Panc1 (cell line): ENCODE results near the gene RDX. TPM values are rescaled to one million over a fixed set of nuclear protein-coding genes. Genes with fewer than 3 reads are reported as not detected.

Experiments
- ATAC-seq: fragments of 200-7000 bp; cut with Tn5 transposase; 2 replicates; pipeline ENCODE4 v1.9.1; 2020; ENCODE audit warnings: mild to moderate bottlenecking, moderate library complexity
- BruUV-seq: library from RNA; stranded (reverse); fragments of 400-500 nt; replicated peaks from 2 replicates; lab custom pipeline; 2021; lab: Mats Ljungman, UMichigan
- CTCF ChIA-PET: fragments of 300-600 bp; sonication (Branson Sonifier 250); formaldehyde crosslinking; loops from one replicate; lab custom pipeline; 2022; ENCODE audit warnings: antibody characterized with exemption; lab: Charles Lee
- POLR2A ChIA-PET: fragments of 300-600 bp; sonication (Branson Sonifier 250); formaldehyde crosslinking; loops from one replicate; lab custom pipeline; 2022; ENCODE audit warnings: antibody characterized with exemption; lab: Charles Lee
- DNase-seq: peaks from one replicate; pipeline ENCODE4 v3.0.0-alpha.2; 2010; ENCODE audit warnings: low read depth, low spot score
- H3K27ac ChIP-seq: 2 replicates; pipeline ENCODE4 v1.5.1; 2011; ENCODE audit warnings: mild to moderate bottlenecking, low read length, inconsistent platforms
- H3K27me3 ChIP-seq: fragments of 200-500 bp; sonication (Bioruptor generic); 2 replicates; pipeline ENCODE4 v1.6.0; 2014; ENCODE audit warnings: low read length, inconsistent platforms; ENCODE audit not compliant: control insufficient read depth, insufficient read depth
- H3K36me3 ChIP-seq: fragments of 200-500 bp; sonication (Bioruptor generic); 2 replicates; pipeline ENCODE4 v1.5.1; 2014; ENCODE audit warnings: inconsistent platforms, mild to moderate bottlenecking, low read length, moderate library complexity; ENCODE audit not compliant: control insufficient read depth, insufficient read depth
- H3K4me1 ChIP-seq: 2 replicates; pipeline ENCODE4 v1.5.1; 2011; ENCODE audit warnings: inconsistent platforms, mild to moderate bottlenecking, low read length, moderate library complexity; ENCODE audit not compliant: control insufficient read depth, insufficient read depth
- H3K4me3 ChIP-seq, 2 experiments: 2 replicates each; pipeline ENCODE4 v1.5.1; 2011 to 2012; ENCODE audit warnings: low read depth in 2 of 2, low read length in 2 of 2, mild to moderate bottlenecking in 2 of 2, inconsistent platforms in 1 of 2, moderate library complexity in 1 of 2
- H3K9me3 ChIP-seq: fragments of 200-500 bp; sonication (Bioruptor generic); 2 replicates; pipeline ENCODE4 v1.5.1; 2014; ENCODE audit warnings: low read depth, mild to moderate bottlenecking, inconsistent platforms, low read length, moderate library complexity; ENCODE audit not compliant: control insufficient read depth, insufficient read depth
- POLR2AphosphoS5 ChIP-seq: IDR thresholded peaks from 2 replicates; pipeline ENCODE4 v1.6.1; 2012; ENCODE audit warnings: mild to moderate bottlenecking, low read depth, low read length, moderate library complexity
- SIN3A ChIP-seq: IDR thresholded peaks from 2 replicates; pipeline ENCODE4 v1.6.1; 2012; ENCODE audit warnings: low read depth, mild to moderate bottlenecking, low read length, moderate library complexity, borderline replicate concordance; ENCODE audit not compliant: insufficient read depth
- TCF7L2 ChIP-seq: IDR thresholded peaks from 2 replicates; pipeline ENCODE4 v1.6.1; 2011; ENCODE audit warnings: mild to moderate bottlenecking, low read depth, low read length, inconsistent platforms
- in situ Hi-C: cut with HindIII; loops from 2 replicates; pipeline ENCODE4 v1.10.0; 2016; ENCODE audit warnings: low sequenced_read_pairs, low pct_unique_long_range_greater_than_20kb
- intact Hi-C: fragments of 100-400 bp; cut with micrococcal nuclease; formaldehyde crosslinking; loops from one replicate; pipeline ENCODE4 v1.10.0; 2022; ENCODE audit not compliant: unreplicated experiment
- total RNA-seq: library from RNA; stranded (reverse); gene quantifications from one replicate; pipeline ENCODE4 v1.2.1, GENCODE V29; 2021; ENCODE audit not compliant: unreplicated experiment
- TF ChIP-seq, protein P1 (sequence below): fragments of 450-650 bp; IDR thresholded peaks from 2 replicates; pipeline ENCODE4 v1.5.1; 2017; ENCODE audit warnings: mild to moderate bottlenecking
- TF ChIP-seq, protein P2 (sequence below), 2 experiments: IDR thresholded peaks; 2 replicates each; pipeline ENCODE4 v1.6.1; 2011 to 2012; ENCODE audit warnings: low read depth in 2 of 2, control low read depth in 1 of 2, low read length in 1 of 2, mild to moderate bottlenecking in 1 of 2, moderate library complexity in 1 of 2; ENCODE audit not compliant: insufficient read depth in 1 of 2

RDX gene
- total RNA-seq, 1 experiment from 2014 or later, result 200 TPM

DNA sequence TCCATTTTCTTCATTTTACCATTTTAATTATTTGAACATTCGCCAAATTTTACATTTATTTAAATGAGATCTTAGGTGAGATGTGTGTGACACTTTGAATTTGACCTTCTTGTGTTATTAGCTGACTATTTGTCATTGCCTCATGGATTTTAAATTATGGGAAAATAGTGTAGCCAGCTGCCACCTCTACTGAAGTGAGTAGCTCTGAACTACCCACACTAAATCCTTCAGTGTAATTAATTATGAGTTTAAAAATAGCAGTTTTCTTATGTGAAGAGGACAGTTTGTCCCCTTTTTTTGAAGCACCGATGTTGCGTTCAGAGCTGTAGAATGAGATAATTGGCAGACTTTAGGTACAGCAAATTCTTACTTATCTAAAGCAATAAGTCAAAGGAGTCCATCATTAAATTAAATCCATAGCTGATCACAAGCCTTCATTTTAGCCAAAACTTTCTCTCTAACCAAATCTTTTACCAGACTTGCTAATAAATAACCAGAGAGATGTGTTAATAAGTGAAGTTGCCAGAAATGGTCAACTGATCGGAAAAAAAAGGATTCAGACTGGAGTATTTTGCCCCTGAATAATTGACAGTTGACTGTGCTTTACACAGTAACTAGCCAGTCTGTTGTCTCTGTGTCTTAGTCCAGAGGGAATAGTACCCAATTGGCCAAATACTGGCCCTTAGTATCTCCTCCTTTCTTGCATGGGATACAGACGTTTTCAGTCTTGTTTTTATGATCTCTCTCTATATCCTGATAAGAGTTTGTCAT, 128.2 kb downstream of the RDX start:
- CTCF ChIA-PET, result no interaction called here
- Histone ChIP-seq H3K27ac (no peak overlapping the region), H3K27me3 (no peaks in the 10 kb centered on the region), H3K9me3 (no peaks in the 10 kb centered on the region), H3K4me1 (no peaks in the 10 kb centered on the region), H3K4me3 (no peak overlapping the region), H3K36me3 (no peaks in the 10 kb centered on the region)
- TF ChIP-seq, protein P1, sequence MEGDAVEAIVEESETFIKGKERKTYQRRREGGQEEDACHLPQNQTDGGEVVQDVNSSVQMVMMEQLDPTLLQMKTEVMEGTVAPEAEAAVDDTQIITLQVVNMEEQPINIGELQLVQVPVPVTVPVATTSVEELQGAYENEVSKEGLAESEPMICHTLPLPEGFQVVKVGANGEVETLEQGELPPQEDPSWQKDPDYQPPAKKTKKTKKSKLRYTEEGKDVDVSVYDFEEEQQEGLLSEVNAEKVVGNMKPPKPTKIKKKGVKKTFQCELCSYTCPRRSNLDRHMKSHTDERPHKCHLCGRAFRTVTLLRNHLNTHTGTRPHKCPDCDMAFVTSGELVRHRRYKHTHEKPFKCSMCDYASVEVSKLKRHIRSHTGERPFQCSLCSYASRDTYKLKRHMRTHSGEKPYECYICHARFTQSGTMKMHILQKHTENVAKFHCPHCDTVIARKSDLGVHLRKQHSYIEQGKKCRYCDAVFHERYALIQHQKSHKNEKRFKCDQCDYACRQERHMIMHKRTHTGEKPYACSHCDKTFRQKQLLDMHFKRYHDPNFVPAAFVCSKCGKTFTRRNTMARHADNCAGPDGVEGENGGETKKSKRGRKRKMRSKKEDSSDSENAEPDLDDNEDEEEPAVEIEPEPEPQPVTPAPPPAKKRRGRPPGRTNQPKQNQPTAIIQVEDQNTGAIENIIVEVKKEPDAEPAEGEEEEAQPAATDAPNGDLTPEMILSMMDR, result no peak
- TF ChIP-seq SIN3A (no peak), POLR2AphosphoS5 (no peak), TCF7L2 (no peak)
- TF ChIP-seq, protein P2, sequence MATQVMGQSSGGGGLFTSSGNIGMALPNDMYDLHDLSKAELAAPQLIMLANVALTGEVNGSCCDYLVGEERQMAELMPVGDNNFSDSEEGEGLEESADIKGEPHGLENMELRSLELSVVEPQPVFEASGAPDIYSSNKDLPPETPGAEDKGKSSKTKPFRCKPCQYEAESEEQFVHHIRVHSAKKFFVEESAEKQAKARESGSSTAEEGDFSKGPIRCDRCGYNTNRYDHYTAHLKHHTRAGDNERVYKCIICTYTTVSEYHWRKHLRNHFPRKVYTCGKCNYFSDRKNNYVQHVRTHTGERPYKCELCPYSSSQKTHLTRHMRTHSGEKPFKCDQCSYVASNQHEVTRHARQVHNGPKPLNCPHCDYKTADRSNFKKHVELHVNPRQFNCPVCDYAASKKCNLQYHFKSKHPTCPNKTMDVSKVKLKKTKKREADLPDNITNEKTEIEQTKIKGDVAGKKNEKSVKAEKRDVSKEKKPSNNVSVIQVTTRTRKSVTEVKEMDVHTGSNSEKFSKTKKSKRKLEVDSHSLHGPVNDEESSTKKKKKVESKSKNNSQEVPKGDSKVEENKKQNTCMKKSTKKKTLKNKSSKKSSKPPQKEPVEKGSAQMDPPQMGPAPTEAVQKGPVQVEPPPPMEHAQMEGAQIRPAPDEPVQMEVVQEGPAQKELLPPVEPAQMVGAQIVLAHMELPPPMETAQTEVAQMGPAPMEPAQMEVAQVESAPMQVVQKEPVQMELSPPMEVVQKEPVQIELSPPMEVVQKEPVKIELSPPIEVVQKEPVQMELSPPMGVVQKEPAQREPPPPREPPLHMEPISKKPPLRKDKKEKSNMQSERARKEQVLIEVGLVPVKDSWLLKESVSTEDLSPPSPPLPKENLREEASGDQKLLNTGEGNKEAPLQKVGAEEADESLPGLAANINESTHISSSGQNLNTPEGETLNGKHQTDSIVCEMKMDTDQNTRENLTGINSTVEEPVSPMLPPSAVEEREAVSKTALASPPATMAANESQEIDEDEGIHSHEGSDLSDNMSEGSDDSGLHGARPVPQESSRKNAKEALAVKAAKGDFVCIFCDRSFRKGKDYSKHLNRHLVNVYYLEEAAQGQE (IDR thresholded peaks at IDR 0.05; ENCODE audit: insufficient read depth in 1 of 2, low read depth in 2 of 2, low read length in 1 of 2), result no peak
- intact Hi-C loops (no loop called here), in situ Hi-C loops (no loop called here)
- DNase-seq, result no peak
- no peak for ATAC-seq
- POLR2A ChIA-PET, result interaction anchor here (0.5 kb wide), 1 partner anchor 69 kb away, joined by 3 read pairs; no protein-coding TSS in a partner anchor
- no TSS peak for BruUV-seq

DNA sequence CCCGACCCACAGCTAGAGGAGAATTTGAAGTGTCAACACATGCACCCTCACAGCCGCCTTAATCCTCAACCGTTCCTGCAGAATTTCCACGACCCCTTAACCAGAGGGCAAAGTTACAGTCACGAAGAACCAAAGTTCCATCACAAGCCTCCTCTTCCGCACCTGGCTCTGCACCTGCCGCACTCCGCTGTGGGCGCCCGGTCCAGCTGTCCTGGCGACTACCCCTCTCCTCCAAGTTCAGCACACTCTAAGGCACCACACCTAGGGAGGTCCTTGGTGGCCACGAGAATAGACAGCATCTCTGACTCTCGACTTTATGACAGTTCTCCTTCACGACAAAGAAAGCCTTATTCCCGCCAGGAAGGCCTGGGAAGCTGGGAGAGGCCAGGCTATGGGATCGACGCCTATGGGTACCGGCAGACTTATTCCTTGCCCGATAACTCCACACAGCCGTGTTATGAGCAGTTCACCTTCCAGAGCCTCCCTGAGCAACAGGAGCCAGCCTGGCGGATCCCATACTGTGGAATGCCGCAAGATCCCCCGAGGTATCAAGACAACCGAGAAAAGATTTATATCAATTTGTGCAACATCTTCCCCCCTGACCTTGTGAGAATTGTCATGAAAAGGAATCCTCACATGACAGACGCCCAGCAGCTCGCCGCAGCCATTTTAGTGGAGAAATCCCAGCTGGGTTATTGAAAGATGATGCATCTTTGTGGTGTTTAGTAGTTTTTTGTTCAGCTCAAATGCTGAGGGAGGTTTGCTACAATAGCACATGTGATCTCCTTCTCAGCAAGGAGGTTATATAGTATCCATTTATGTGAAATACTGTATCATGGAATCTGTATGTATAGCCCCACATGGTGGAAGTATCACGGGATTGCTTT, 131.1 kb downstream of the RDX start:
- ChIA-PET POLR2A (interaction anchor here (0.6 kb wide), 1 partner anchor 30 kb away, joined by 4 read pairs; no protein-coding TSS in a partner anchor), CTCF (no interaction called here)
- ATAC-seq (peak; percentile 45; the same call in 1 of the 2 replicates), DNase-seq (no peak)
- in situ Hi-C loops (no loop called here), intact Hi-C loops (no loop called here)
- H3K4me3 ChIP-seq, result no peak overlapping the region
- H3K4me1 ChIP-seq, result no peaks in the 10 kb centered on the region
- no peaks in the 10 kb centered on the region for H3K27me3 ChIP-seq
- BruUV-seq, result no TSS peak
- H3K9me3 ChIP-seq, result no peaks in the 10 kb centered on the region
- H3K27ac ChIP-seq, result no peak overlapping the region
- TF ChIP-seq, protein P1, result no peak
- no peak for TF ChIP-seq TCF7L2
- TF ChIP-seq SIN3A, result no peak
- TF ChIP-seq POLR2AphosphoS5, result no peak
- TF ChIP-seq, protein P2 (IDR thresholded peaks at IDR 0.05; ENCODE audit: insufficient read depth in 1 of 2, low read depth in 2 of 2, low read length in 1 of 2), result no peak
- no peaks in the 10 kb centered on the region for H3K36me3 ChIP-seq
